ENCODE measurements around the gene TNFSF11. TPM values are rescaled to one million over a fixed set of nuclear protein-coding genes. Genes with fewer than 3 reads are reported as not detected.

Gene TNFSF11
- total RNA-seq, 1 donor from 2014 or later, result not detected

- DNase-seq (ENCODE audit: low read depth in 2 of 2), result no peak
These were observed 36.7 kb downstream of the TNFSF11 start for GRCh38 chr13:42610649-42611048.

GRCh38 chr13:42611086-42611779 is 37.3 kb downstream of the TNFSF11 start:
- DNase-seq (ENCODE audit: low read depth in 2 of 2), result no peak

GRCh38 chr13:42612021-42612765 is 38.2 kb downstream of the TNFSF11 start:
- no peak for DNase-seq (ENCODE audit: low read depth in 2 of 2)

- no peak for DNase-seq (ENCODE audit: low read depth in 2 of 2)
These were observed 40.6 kb downstream of the TNFSF11 start for GRCh38 chr13:42614436-42615035.

GRCh38 chr13:42615691-42616090 is 41.7 kb downstream of the TNFSF11 start:
- DNase-seq (ENCODE audit: low read depth in 2 of 2), result no peak

GRCh38 chr13:42617221-42617620 is 43.3 kb downstream of the TNFSF11 start:
- no peak for DNase-seq (ENCODE audit: low read depth in 2 of 2)

- no peak for DNase-seq (ENCODE audit: low read depth in 2 of 2)
These were observed 50.0 kb downstream of the TNFSF11 start for GRCh38 chr13:42623916-42624315.

- DNase-seq (ENCODE audit: low read depth in 2 of 2), result no peak
These were observed 51.7 kb downstream of the TNFSF11 start for GRCh38 chr13:42625611-42626010.

GRCh38 chr13:42626176-42626860 is 52.4 kb downstream of the TNFSF11 start:
- DNase-seq (ENCODE audit: low read depth in 2 of 2), result no peak

GRCh38 chr13:42628666-42629065 is 54.7 kb downstream of the TNFSF11 start:
- DNase-seq (ENCODE audit: low read depth in 2 of 2), result no peak

GRCh38 chr13:42631181-42631580 is 57.2 kb downstream of the TNFSF11 start:
- no peak for DNase-seq (ENCODE audit: low read depth in 2 of 2)

- DNase-seq (ENCODE audit: low read depth in 2 of 2), result no peak
These were observed 59.5 kb downstream of the TNFSF11 start for GRCh38 chr13:42633495-42633894.

GRCh38 chr13:42638101-42638500 is 64.1 kb downstream of the TNFSF11 start:
- no peak for DNase-seq (ENCODE audit: low read depth in 2 of 2)

- DNase-seq (ENCODE audit: low read depth in 2 of 2), result no peak
These were observed 64.9 kb downstream of the TNFSF11 start for GRCh38 chr13:42638886-42639285.

- DNase-seq (ENCODE audit: low read depth in 2 of 2), result no peak
These were observed 69.1 kb downstream of the TNFSF11 start for GRCh38 chr13:42643076-42643475.

GRCh38 chr13:42644841-42645240 is 70.9 kb downstream of the TNFSF11 start:
- DNase-seq (ENCODE audit: low read depth in 2 of 2), result no peak

GRCh38 chr13:42645717-42646116 is 71.8 kb downstream of the TNFSF11 start:
- DNase-seq (ENCODE audit: low read depth in 2 of 2), result no peak

- no peak for DNase-seq (ENCODE audit: low read depth in 2 of 2)
These were observed 75.2 kb downstream of the TNFSF11 start for GRCh38 chr13:42649141-42649540.

- DNase-seq (ENCODE audit: low read depth in 2 of 2), result no peak
These were observed 75.9 kb downstream of the TNFSF11 start for GRCh38 chr13:42649831-42650230.

- no peak for DNase-seq (ENCODE audit: low read depth in 2 of 2)
These were observed 76.6 kb downstream of the TNFSF11 start for GRCh38 chr13:42650506-42650905.

- no peak for DNase-seq (ENCODE audit: low read depth in 2 of 2)
These were observed 78.1 kb downstream of the TNFSF11 start for GRCh38 chr13:42651936-42652641.

All from dermis microvascular lymphatic vessel endothelial cell (primary cell).